GM12865 (cell line): ENCODE results near the gene MEX3D.

Source experiments
- DNase-seq: peaks from one replicate; pipeline ENCODE4 v3.0.0; 2010; ENCODE audit warnings: low read depth
- H3K4me3 ChIP-seq: 2 replicates; pipeline ENCODE4 v1.5.1; 2011; ENCODE audit warnings: mild to moderate bottlenecking, low read depth, low read length, control low read depth
- TF ChIP-seq, protein P1 (sequence below): IDR thresholded peaks from 2 replicates; pipeline ENCODE4 v1.5.1; 2011; ENCODE audit warnings: low read length, control low read depth, low read depth, inconsistent platforms; ENCODE audit not compliant: insufficient read depth; ENCODE audit errors: missing control alignments

MEX3D gene

DNA sequence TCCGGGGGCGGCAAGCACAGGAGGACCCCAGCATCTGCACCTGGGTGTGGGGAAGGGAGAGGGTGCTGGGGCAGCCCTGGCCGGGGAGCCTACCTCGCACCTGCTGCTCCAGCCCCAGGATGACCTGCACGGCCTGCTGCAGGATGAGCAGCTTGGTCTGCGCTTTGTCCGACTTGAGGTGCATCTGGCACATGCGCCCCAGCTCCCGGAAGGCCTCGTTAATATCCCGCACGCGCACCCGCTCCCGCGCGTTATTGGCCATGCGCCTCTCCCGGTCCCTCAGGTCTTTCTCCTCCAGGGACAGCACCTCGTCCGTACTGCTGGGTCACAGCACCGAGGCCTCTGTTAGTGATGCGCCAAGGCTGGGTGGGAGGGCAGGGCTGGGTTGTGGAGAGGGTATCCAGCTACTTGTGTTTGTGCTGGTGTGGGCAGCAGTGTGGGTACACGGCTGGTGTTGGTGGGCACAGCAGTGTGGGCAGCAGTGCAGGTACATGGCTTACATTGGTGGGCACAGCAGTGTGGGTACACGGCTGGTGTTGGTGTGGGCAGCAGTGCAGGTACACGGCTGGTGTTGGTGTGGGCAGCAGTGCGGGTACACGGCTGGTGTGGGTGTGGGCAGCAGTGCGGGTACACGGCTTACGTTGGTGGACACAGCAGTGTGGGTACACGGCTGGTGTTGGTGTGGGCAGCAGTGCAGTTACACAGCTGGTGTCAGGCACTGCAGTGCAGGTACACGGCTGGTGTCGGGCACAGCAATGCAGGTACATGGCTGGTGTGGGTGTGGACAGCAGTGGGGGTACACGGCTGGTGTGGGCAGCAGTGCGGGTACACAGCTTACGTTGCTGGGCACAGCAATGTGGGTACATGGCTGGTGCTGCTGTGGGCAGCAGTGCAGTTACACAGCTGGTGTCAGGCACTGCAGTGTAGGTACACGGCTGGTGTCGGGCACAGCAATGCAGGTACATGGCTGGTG lies 44.3 kb upstream of the MEX3D start:
- DNase-seq: no peak
- TF ChIP-seq, protein P1, sequence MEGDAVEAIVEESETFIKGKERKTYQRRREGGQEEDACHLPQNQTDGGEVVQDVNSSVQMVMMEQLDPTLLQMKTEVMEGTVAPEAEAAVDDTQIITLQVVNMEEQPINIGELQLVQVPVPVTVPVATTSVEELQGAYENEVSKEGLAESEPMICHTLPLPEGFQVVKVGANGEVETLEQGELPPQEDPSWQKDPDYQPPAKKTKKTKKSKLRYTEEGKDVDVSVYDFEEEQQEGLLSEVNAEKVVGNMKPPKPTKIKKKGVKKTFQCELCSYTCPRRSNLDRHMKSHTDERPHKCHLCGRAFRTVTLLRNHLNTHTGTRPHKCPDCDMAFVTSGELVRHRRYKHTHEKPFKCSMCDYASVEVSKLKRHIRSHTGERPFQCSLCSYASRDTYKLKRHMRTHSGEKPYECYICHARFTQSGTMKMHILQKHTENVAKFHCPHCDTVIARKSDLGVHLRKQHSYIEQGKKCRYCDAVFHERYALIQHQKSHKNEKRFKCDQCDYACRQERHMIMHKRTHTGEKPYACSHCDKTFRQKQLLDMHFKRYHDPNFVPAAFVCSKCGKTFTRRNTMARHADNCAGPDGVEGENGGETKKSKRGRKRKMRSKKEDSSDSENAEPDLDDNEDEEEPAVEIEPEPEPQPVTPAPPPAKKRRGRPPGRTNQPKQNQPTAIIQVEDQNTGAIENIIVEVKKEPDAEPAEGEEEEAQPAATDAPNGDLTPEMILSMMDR: no peak
- no peak overlapping the region for H3K4me3 ChIP-seq

DNA sequence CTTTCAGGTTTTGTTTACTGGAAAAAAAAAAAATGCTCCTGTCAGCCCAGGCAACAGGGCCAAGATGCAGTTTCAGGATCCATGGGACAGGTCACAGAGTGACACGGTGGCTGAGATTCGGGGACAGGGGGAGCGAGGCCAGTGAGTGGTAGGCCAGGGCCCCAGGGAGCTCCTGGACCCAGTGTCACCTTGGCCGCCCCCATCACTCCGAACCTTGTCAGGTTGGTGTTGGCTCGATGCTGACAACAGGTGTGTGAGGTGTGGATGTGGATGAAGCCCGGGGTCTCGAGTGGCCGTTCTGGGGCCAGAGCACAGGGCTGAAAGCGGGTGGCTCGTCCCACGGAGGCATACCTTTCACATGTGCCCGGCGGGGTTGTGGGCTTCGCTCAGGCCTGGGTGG lies 43.2 kb upstream of the MEX3D start:
- no peak overlapping the region for H3K4me3 ChIP-seq
- TF ChIP-seq, protein P1: no peak
- no peak for DNase-seq

DNA sequence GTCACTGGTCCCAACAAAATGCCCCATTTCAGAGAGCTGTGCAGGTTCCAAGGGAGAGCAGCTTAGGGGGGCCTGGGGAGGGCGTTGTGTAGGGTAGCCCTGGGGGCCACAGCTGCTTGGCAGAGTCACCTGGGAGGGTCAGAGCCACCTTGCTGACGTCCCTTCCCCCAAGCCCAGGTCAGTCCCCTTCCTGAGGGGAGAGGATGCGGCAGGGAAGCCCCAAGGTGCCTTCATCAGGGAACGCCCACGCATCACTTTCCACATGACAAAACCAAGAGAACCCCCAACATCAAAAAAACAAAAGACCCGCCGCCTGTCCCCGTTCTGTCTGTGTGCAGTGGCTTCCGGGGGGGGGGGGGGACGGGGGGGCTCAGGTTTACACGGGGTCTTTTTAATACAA lies 42.5 kb upstream of the MEX3D start:
- TF ChIP-seq, protein P1: no peak
- H3K4me3 ChIP-seq: no peak overlapping the region
- DNase-seq: no peak

DNA sequence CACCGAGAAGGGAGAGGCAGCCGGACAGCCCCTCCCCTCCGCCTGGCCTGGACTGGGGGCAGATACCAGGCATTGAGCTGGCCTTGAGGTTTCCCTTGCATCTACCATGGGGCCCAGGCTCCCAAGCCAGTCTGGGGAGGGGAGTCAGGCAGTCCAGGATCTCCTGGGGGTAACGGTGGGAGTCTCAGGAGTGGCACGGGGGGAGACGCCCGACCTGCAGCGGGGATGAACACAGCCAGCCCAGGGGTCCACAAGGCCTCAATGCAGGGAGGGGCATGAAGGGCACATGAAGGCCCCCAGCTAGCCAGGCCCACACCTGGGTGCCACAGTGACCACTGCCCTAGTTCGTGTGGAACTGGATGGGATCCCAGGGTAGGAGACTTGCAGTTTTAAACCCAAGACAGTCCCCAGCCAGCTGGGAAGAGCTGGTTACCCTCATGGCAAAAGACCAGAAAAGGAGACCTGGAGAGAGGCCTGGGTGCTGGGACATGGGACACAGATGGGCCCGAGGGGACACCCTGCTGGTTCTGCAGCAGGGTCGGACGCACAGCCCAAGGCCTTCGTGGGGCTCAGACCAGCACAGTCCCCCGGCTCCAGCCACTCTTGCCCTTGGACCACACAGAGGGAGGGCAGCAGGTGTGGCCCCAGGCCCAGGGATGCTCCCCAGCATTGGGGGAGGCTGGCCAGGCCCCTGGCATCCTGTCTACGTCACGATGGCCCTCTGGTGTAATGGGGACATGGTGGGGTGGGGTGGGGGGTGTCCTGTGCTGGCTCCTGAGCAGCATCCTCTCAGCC lies 41.8 kb upstream of the MEX3D start:
- H3K4me3 ChIP-seq: no peak overlapping the region
- TF ChIP-seq, protein P1: no peak
- DNase-seq: no peak

DNA sequence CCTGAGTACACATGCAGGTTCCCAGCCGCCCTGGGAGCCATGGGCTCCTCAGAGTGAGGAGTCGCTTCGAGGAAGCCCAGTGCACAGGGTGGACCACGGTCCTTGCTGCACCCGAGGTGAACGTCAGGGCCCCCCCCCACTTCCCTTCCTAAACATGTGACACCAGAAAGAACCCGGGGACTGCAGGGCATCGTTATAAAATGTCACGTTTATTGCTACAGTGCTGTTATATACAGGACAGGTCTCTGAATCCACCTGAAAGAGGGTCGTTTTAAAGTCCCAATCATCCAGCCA lies 40.9 kb upstream of the MEX3D start:
- H3K4me3 ChIP-seq: no peak overlapping the region
- TF ChIP-seq, protein P1: no peak
- no peak for DNase-seq

DNA sequence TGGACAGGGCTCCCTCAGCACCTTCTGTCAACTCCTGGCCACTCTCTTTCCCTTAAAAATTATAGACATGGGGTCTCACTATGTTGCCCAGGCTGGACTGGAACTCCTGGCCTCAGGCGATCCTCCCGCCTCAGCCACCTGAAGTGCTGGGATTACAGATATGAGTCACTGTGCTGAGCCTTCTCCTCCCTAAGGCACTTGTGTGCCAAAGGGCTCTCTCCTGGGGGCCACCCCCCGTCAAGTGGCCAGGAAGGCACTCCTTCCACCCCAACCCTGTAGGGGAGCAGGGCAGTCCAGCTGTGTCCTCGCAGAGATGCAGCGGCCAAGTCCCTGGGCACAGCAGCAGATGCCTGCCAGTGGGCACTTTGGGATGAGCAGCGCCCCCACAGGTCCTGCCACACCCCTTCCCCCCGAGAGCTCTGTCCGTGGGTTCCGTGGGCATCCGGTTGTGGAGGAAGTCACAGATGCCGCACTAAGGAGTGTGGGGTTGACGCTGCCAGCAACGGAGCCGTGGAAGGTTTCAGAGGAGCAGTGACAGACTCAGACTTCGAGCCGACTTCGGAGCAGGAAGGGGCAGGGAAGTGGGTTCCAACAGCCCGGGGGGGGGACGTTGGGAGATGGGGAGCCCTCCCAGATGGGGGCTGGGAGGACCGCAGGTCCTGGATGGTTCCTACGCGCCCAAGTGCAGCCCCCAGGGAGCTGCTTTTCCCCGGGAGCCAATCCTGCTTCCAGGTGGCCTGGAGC lies 40.4 kb upstream of the MEX3D start:
- TF ChIP-seq, protein P1: no peak
- no peak for DNase-seq
- H3K4me3 ChIP-seq: no peak overlapping the region
